GM12878 (cell line): ENCODE results near the gene TMOD3. TPM values are rescaled to one million over a fixed set of nuclear protein-coding genes. Genes with fewer than 3 reads are reported as not detected.

Source experiments
- ATAC-seq: fragments of 200-7000 bp; cut with Tn5 transposase; 3 replicates; pipeline ENCODE4 v1.9.1; 2020; ENCODE audit warnings: mild to moderate bottlenecking, moderate library complexity
- BruUV-seq: library from RNA; stranded (reverse); fragments of 400-500 nt; replicated peaks from 2 replicates; lab custom pipeline; 2021; lab: Mats Ljungman, UMichigan
- CTCF ChIA-PET: fragments of 300-600 bp; sonication (Branson Sonifier 250); formaldehyde crosslinking; extraction: SDS; loops from one replicate; lab custom pipeline; 2021; ENCODE audit warnings: inconsistent platforms; lab: Yijun Ruan, JAX
- POLR2A ChIA-PET: fragments of 350-600 bp; formaldehyde crosslinking; extraction: SDS; loops from one replicate; lab custom pipeline; 2021; ENCODE audit warnings: inconsistent platforms; lab: Charles Lee
- RAD21 ChIA-PET: fragments of 300-600 bp; sonication (Branson Sonifier 250); formaldehyde crosslinking; loops from one replicate; lab custom pipeline; 2023; ENCODE audit warnings: antibody characterized with exemption; ENCODE audit not compliant: unreplicated experiment; lab: Charles Lee
- SMC1A ChIA-PET: fragments of 300-600 bp; sonication (Branson Sonifier 250); formaldehyde crosslinking; loops from one replicate; lab custom pipeline; 2023; ENCODE audit not compliant: unreplicated experiment, uncharacterized antibody; lab: Charles Lee
- DNase-seq: peaks from one replicate; pipeline ENCODE4 v3.0.0-alpha.2; 2011; ENCODE audit warnings: low read depth, low spot score
- FAIRE-seq: peaks from 3 replicates; lab custom pipeline; 2011; peaks lifted over from hg19 to GRCh38; lab: Jason Lieb, UNC
- H2AFZ ChIP-seq: 2 replicates; pipeline ENCODE4 v1.6.0; 2011; ENCODE audit warnings: low read depth, low read length, control low read depth; ENCODE audit not compliant: control insufficient read depth
- H3K27ac ChIP-seq: 2 replicates; pipeline ENCODE4 v1.5.1; 2011; ENCODE audit warnings: control low read depth; ENCODE audit not compliant: control insufficient read depth, insufficient read depth
- H3K27me3 ChIP-seq, 2 experiments: replicated peaks in 1 of 2; 2 replicates each; pipeline versions ENCODE4 v1.6.0 to v1.6.1; 2011; ENCODE audit warnings: low read length in 1 of 2; ENCODE audit not compliant: control insufficient read depth in 2 of 2, insufficient read depth in 2 of 2
- H3K36me3 ChIP-seq, 2 experiments: 2 replicates each; pipeline ENCODE4 v1.5.1; 2011; ENCODE audit warnings: low read length in 1 of 2; ENCODE audit not compliant: control insufficient read depth in 2 of 2, insufficient read depth in 2 of 2
- H3K4me1 ChIP-seq: 2 replicates; pipeline ENCODE4 v1.6.1; 2011; ENCODE audit warnings: mild to moderate bottlenecking, low read length, moderate library complexity, mixed read lengths; ENCODE audit not compliant: control insufficient read depth, insufficient read depth
- H3K4me2 ChIP-seq: 2 replicates; pipeline ENCODE4 v1.6.0; 2011; ENCODE audit warnings: control low read depth; ENCODE audit not compliant: control insufficient read depth, insufficient read depth
- H3K4me3 ChIP-seq: fragments of 200-600 bp; sonication (generic); 2 replicates; pipeline ENCODE4 v1.5.1; 2016
- H3K79me2 ChIP-seq: 2 replicates; pipeline ENCODE4 v1.6.0; 2011; ENCODE audit warnings: low read length; ENCODE audit not compliant: control insufficient read depth, insufficient read depth
- H3K9ac ChIP-seq: 2 replicates; pipeline ENCODE4 v1.8.0; 2011; ENCODE audit warnings: low read length, control low read depth, mixed read lengths; ENCODE audit not compliant: control insufficient read depth, insufficient read depth
- H3K9me3 ChIP-seq: replicated peaks from 3 replicates; pipeline ENCODE4 v1.5.1; 2011; ENCODE audit warnings: mild to moderate bottlenecking, low read length; ENCODE audit not compliant: control insufficient read depth, insufficient read depth
- H4K20me1 ChIP-seq: 2 replicates; pipeline ENCODE4 v1.6.0; 2011; ENCODE audit not compliant: control insufficient read depth, insufficient read depth
- CHD1 ChIP-seq: IDR thresholded peaks from 2 replicates; pipeline ENCODE4 v1.6.1; 2012; ENCODE audit warnings: low read depth, low read length, improper control_type of control experiment
- EGR1 ChIP-seq, 2 experiments: IDR thresholded peaks; 1 replicate in 1 of 2; 2 replicates in 1 of 2; pipeline ENCODE4 v1.6.1; 2011 to 2012; ENCODE audit warnings: low read depth in 2 of 2, low read length in 2 of 2, borderline replicate concordance in 1 of 2, mild to moderate bottlenecking in 1 of 2, moderate library complexity in 1 of 2
- HDAC6 ChIP-seq: fragments of 200-600 bp; sonication (generic); IDR thresholded peaks from one replicate; pipeline ENCODE4 v1.8.0; 2017; ENCODE audit warnings: antibody characterized with exemption; ENCODE audit not compliant: unreplicated experiment
- SIX5 ChIP-seq: IDR thresholded peaks from 2 replicates; pipeline ENCODE4 v1.6.1; 2011; ENCODE audit warnings: mild to moderate bottlenecking, low read depth, low read length, moderate library complexity; ENCODE audit not compliant: severe bottlenecking
- TARDBP ChIP-seq: IDR thresholded peaks from 2 replicates; pipeline ENCODE4 v1.6.1; 2016; ENCODE audit warnings: borderline replicate concordance
- ZNF384 ChIP-seq: IDR thresholded peaks from 2 replicates; pipeline ENCODE4 v1.6.1; 2012; ENCODE audit warnings: low read depth, mild to moderate bottlenecking, low read length, improper control_type of control experiment, borderline replicate concordance
- WGBS: methylation state at CpG from one replicate; pipeline ENCODE4 v1.1.6; 2016; ENCODE audit warnings: low lambda C conversion rate; ENCODE audit not compliant: insufficient replicate concordance, insufficient coverage; ENCODE audit errors: missing lambda C conversion rate; 5-methylcytosine and 5-hydroxymethylcytosine counted together
- in situ Hi-C: fragments of 300-500 bp; cut with MboI; formaldehyde crosslinking; loops from 9 replicates; pipeline ENCODE4 v1.14.3; 2018; ENCODE audit warnings: mixed read lengths
- intact Hi-C: fragments of 100-400 bp; cut with micrococcal nuclease; formaldehyde crosslinking; loops from one replicate; pipeline ENCODE4 v1.14.2; 2022; ENCODE audit not compliant: unreplicated experiment
- polyA plus RNA-seq, 11 experiments: library from polyadenylated mRNA; depleted of rRNA in 4 of 11; unstranded in 6 of 11; stranded (reverse) in 5 of 11; fragments of >200 nt; fragmentation: Nextera tagmentation in 4 of 11; fragmentation: Illumina TruSeq in 1 of 11; extraction: Ambion mirVana in 4 of 11; extraction: Trizol in 1 of 11; gene quantifications; 1 replicate in 1 of 11; 2 replicates in 10 of 11; pipeline versions ENCODE4 v1.2.1 to v1.2.3, GENCODE V29; 2011 to 2016; ENCODE audit warnings: inconsistent platforms in 2 of 11, missing spikeins in 2 of 11, low read depth in 1 of 11
- total RNA-seq, 4 experiments: library from RNA; depleted of rRNA in 3 of 4; stranded (reverse); fragments of >200 nt in 3 of 4; fragmentation: Illumina TruSeq in 1 of 4; extraction: Trizol in 1 of 4; gene quantifications; 2 replicates each; pipeline versions ENCODE4 v1.2.1 to v1.2.3, GENCODE V29; 2013 to 2021
- TF ChIP-seq, protein P1 (sequence below), 3 experiments: IDR thresholded peaks in 2 of 3; conservative IDR thresholded peaks in 1 of 3; 2 replicates each; pipeline ENCODE4 v1.5.1; 2011; ENCODE audit warnings: low read depth in 3 of 3, low read length in 3 of 3, mild to moderate bottlenecking in 3 of 3, control low read depth in 2 of 3, moderate library complexity in 2 of 3, inconsistent platforms in 1 of 3, mixed read lengths in 1 of 3; ENCODE audit not compliant: control insufficient read depth in 2 of 3, insufficient read depth in 1 of 3; ENCODE audit errors: extremely low read depth in 1 of 3
- TF ChIP-seq, protein P2 (sequence below): fragments of 450-650 bp; IDR thresholded peaks from 2 replicates; pipeline ENCODE4 v1.6.1; 2017; ENCODE audit warnings: borderline replicate concordance
- TF ChIP-seq, protein P3 (sequence below): fragments of 450-650 bp; formaldehyde crosslinking; IDR thresholded peaks from 2 replicates; pipeline ENCODE4 v1.4.0; 2022; ENCODE audit warnings: mild to moderate bottlenecking, moderate library complexity

The TMOD3 gene
- total and polyA plus RNA-seq, 10 of the 15 experiments (the other 5 are each of a cell fraction or from before 2014, with no cell fraction given): 5.2 to 39.4 (median 22.5) TPM

DNA sequence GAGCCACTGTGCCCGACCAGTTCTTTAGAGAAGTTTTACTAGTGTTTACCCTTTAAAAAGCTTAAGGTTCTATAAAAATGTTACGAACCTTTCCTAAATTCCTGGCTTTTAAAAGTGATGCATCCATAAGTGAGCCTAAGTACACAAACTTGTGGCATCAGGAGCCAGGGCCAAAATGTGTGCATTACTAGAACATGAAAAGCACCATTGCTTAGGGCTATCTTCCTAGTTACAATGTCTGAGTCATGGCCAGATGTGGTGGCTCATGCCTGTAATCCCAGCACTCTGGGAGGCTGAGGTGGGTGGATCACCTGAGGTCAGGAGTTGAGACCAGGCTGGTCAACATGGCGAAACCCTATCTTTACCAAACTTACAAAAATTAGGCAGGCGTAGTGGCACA is 102.2 kb downstream of the TMOD3 start:
- CTCF ChIA-PET: interaction anchor here (1.0 kb wide), 1 partner anchor 147 kb away, joined by 3 read pairs; no protein-coding TSS in a partner anchor
- intact Hi-C loops: no loop called here
- ATAC-seq: no peak
- Histone ChIP-seq H3K27me3 (no peaks in the 10 kb centered on the region), H3K36me3 (peaks cover 0 to 8% of the 10 kb centered on the region in 2 experiments; a peak in 3 of 4 replicates), H4K20me1 (no peaks in the 10 kb centered on the region), H3K27ac (no peak overlapping the region), H3K4me1 (peaks cover 20% of the 10 kb centered on the region), H3K9me3 (no peaks in the 10 kb centered on the region), H3K9ac (no peak overlapping the region), H2AFZ (no peak overlapping the region), H3K79me2 (no peaks in the 10 kb centered on the region), H3K4me3 (no peak overlapping the region), H3K4me2 (no peak overlapping the region)
- TF ChIP-seq ZNF384 (no peak), TARDBP (no peak), EGR1 (IDR thresholded peaks at IDR 0.05; ENCODE audit: borderline replicate concordance in 1 of 2, low read depth in 2 of 2, low read length in 2 of 2) (no peak)
- RAD21 ChIA-PET: no interaction called here
- POLR2A ChIA-PET: interaction anchor here (0.7 kb wide), 1 partner anchor 307 kb away, joined by 6 read pairs; no protein-coding TSS in a partner anchor
- SMC1A ChIA-PET: interaction anchor here (1.4 kb wide), 1 partner anchor 30 kb away, joined by 4 read pairs; no protein-coding TSS in a partner anchor
- in situ Hi-C loops: no loop called here
- 99% methylated on average over 4 of the region's 4 CpGs for WGBS
- no peak for FAIRE-seq
- no TSS peak for BruUV-seq
- DNase-seq: no peak

DNA sequence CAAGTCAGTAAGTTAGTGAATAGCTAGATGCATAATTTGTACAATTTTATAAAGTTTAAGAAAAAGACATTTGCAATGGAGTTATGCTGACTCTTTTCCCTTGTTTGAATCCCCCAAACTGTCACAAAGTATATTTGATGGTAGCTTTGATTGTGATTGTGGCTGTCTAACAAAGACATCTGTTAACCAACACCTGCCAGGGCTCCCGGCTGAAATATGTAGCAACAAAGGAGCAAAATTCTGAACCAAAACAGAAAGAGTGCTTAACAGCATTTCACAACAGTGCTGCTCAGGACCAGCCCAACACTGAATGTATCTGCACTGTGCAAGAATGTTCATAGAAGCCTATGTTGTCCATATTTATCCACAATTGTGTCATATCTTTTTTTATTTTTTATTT is 102.7 kb downstream of the TMOD3 start:
- no peak overlapping the region for H3K27ac ChIP-seq
- H3K27me3 ChIP-seq: no peaks in the 10 kb centered on the region
- intact Hi-C loops: no loop called here
- CTCF ChIA-PET: interaction anchor here (0.7 kb wide), 1 partner anchor 71 kb away, joined by 3 read pairs; no protein-coding TSS in a partner anchor
- no peak overlapping the region for H3K4me2 ChIP-seq
- no peak overlapping the region for H3K4me3 ChIP-seq
- H4K20me1 ChIP-seq: no peaks in the 10 kb centered on the region
- H3K4me1 ChIP-seq: peaks cover 20% of the 10 kb centered on the region
- H2AFZ ChIP-seq: no peak overlapping the region
- in situ Hi-C loops: no loop called here
- H3K9ac ChIP-seq: no peak overlapping the region
- no peaks in the 10 kb centered on the region for H3K79me2 ChIP-seq
- WGBS: 100% methylated on average over 1 of the region's 1 CpG
- peaks cover 0 to 8% of the 10 kb centered on the region in 2 experiments; a peak in 3 of 4 replicates for H3K36me3 ChIP-seq
- POLR2A ChIA-PET: no interaction called here
- ATAC-seq (no peak), FAIRE-seq (no peak), DNase-seq (no peak)
- no TSS peak for BruUV-seq
- SMC1A ChIA-PET: interaction anchor here (1.0 to 1.4 kb wide), 2 partner anchors 9 to 30 kb away, joined by 3 to 4 read pairs; no protein-coding TSS in a partner anchor
- RAD21 ChIA-PET: no interaction called here
- H3K9me3 ChIP-seq: no peaks in the 10 kb centered on the region
- TF ChIP-seq CHD1: no peak
- TF ChIP-seq, protein P1, sequence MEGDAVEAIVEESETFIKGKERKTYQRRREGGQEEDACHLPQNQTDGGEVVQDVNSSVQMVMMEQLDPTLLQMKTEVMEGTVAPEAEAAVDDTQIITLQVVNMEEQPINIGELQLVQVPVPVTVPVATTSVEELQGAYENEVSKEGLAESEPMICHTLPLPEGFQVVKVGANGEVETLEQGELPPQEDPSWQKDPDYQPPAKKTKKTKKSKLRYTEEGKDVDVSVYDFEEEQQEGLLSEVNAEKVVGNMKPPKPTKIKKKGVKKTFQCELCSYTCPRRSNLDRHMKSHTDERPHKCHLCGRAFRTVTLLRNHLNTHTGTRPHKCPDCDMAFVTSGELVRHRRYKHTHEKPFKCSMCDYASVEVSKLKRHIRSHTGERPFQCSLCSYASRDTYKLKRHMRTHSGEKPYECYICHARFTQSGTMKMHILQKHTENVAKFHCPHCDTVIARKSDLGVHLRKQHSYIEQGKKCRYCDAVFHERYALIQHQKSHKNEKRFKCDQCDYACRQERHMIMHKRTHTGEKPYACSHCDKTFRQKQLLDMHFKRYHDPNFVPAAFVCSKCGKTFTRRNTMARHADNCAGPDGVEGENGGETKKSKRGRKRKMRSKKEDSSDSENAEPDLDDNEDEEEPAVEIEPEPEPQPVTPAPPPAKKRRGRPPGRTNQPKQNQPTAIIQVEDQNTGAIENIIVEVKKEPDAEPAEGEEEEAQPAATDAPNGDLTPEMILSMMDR (IDR thresholded peaks at IDR 0.05 in 2 of 3, conservative IDR thresholded peaks at IDR 0.05 in 1 of 3; ENCODE audit: control insufficient read depth in 2 of 3, extremely low read depth in 1 of 3, insufficient read depth in 1 of 3, low read depth in 3 of 3, low read length in 3 of 3): no peak
- TF ChIP-seq, protein P2, sequence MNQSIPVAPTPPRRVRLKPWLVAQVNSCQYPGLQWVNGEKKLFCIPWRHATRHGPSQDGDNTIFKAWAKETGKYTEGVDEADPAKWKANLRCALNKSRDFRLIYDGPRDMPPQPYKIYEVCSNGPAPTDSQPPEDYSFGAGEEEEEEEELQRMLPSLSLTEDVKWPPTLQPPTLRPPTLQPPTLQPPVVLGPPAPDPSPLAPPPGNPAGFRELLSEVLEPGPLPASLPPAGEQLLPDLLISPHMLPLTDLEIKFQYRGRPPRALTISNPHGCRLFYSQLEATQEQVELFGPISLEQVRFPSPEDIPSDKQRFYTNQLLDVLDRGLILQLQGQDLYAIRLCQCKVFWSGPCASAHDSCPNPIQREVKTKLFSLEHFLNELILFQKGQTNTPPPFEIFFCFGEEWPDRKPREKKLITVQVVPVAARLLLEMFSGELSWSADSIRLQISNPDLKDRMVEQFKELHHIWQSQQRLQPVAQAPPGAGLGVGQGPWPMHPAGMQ: no peak
- TF ChIP-seq SIX5: no peak
- no peak for TF ChIP-seq HDAC6
- TF ChIP-seq, protein P3, sequence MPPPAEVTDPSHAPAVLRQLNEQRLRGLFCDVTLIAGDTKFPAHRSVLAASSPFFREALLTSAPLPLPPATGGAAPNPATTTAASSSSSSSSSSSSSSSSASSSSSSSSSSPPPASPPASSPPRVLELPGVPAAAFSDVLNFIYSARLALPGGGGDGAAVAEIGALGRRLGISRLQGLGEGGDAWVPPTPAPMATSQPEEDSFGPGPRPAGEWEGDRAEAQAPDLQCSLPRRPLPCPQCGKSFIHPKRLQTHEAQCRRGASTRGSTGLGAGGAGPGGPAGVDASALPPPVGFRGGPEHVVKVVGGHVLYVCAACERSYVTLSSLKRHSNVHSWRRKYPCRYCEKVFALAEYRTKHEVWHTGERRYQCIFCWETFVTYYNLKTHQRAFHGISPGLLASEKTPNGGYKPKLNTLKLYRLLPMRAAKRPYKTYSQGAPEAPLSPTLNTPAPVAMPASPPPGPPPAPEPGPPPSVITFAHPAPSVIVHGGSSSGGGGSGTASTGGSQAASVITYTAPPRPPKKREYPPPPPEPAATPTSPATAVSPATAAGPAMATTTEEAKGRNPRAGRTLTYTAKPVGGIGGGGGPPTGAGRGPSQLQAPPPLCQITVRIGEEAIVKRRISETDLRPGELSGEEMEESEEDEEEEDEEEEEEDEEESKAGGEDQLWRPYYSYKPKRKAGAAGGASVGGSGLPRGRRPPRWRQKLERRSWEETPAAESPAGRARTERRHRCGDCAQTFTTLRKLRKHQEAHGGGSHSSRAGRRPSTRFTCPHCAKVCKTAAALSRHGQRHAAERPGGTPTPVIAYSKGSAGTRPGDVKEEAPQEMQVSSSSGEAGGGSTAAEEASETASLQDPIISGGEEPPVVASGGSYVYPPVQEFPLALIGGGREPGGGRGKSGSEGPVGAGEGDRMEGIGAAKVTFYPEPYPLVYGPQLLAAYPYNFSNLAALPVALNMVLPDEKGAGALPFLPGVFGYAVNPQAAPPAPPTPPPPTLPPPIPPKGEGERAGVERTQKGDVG (CRISPR knock-in tag): no peak
